Rectal smooth muscle tissue (tissue), 1 donor: ENCODE results near the gene LGALS3.

Experiments
- H3K27ac ChIP-seq: one replicate; pipeline ENCODE4 v1.7.0; 2013; ENCODE audit warnings: low read depth, low read length, inconsistent platforms
- H3K27me3 ChIP-seq: one replicate; pipeline ENCODE4 v1.7.0; 2013; ENCODE audit warnings: low read length; ENCODE audit not compliant: control insufficient read depth, insufficient read depth
- H3K36me3 ChIP-seq: one replicate; pipeline ENCODE4 v1.7.0; 2013; ENCODE audit warnings: low read length; ENCODE audit not compliant: control insufficient read depth, insufficient read depth
- H3K4me1 ChIP-seq: one replicate; pipeline ENCODE4 v1.7.0; 2013; ENCODE audit warnings: low read length; ENCODE audit not compliant: control insufficient read depth, insufficient read depth
- H3K4me3 ChIP-seq: one replicate; pipeline ENCODE4 v1.7.0; 2013; ENCODE audit warnings: low read length
- H3K9ac ChIP-seq: one replicate; pipeline ENCODE4 v1.7.0; 2013; ENCODE audit warnings: low read length

The LGALS3 gene

DNA sequence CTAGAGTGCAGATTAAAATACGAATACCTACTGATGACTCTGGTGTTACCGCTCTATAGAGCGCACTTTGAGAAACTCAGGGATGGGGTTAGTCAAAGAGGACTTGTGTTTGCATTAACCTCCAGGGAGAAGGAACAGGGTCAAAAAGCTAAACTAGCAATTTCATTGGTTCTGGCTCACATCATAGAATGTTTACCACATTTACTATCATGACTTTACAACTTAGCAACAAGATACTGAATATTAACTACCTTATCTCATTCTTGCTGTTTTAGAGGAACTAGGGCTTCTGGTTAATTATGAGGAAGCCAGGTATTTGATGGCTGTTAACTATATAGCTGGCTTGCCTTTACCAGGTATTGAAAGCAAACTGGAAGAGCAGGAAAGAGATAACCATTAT, 12.8 kb downstream of the LGALS3 start:
- Histone ChIP-seq H3K4me1 (peaks cover 8% of the 10 kb centered on the region), H3K27me3 (no peaks in the 10 kb centered on the region), H3K27ac (no peak overlapping the region), H3K4me3 (no peak overlapping the region), H3K36me3 (peaks cover 37% of the 10 kb centered on the region), H3K9ac (no peak overlapping the region)

DNA sequence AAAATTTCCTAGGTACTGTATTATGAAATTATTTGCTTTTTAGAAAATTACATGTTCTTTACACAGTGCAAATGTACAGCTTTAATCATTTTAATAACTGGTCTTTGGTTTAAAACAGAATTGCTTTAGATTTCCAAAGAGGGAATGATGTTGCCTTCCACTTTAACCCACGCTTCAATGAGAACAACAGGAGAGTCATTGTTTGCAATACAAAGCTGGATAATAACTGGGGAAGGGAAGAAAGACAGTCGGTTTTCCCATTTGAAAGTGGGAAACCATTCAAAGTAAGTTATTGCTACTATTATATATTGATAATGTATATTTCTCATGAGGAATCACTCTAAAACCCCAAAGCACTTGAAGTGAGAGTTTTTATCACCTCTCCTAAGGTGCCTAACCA, 13.4 kb downstream of the LGALS3 start:
- Histone ChIP-seq H3K4me1 (peaks cover 5% of the 10 kb centered on the region), H3K36me3 (peaks cover 37% of the 10 kb centered on the region), H3K9ac (no peak overlapping the region)

DNA sequence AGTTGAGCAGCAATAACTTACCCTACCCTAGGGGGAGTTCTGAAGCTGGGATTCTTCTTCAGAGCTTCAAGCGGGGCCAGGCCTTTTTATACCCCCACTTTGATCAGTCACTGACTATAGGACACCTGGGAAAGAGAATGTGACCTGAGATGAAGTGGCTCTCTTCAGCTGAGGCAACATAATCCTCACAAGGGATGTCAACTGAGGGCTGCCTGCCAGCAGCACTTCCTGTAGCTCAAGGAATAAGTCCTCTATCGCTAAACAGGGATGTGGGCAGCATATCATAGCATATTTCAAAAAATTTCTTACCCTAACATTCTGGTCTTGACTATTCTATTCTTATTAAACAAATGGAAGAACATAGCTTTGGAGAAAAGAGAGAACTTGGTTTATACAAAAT, 17.4 kb downstream of the LGALS3 start:
- Histone ChIP-seq H3K9ac (no peak overlapping the region), H3K4me1 (no peaks in the 10 kb centered on the region), H3K36me3 (peaks cover 13% of the 10 kb centered on the region), H3K4me3 (no peak overlapping the region), H3K27ac (no peak overlapping the region), H3K27me3 (no peaks in the 10 kb centered on the region)

More for the DNA sequence above, 13.4 kb downstream of the LGALS3 start:
- no peak overlapping the region for H3K4me3 ChIP-seq
- H3K27me3 ChIP-seq, result no peaks in the 10 kb centered on the region
- no peak overlapping the region for H3K27ac ChIP-seq

DNA sequence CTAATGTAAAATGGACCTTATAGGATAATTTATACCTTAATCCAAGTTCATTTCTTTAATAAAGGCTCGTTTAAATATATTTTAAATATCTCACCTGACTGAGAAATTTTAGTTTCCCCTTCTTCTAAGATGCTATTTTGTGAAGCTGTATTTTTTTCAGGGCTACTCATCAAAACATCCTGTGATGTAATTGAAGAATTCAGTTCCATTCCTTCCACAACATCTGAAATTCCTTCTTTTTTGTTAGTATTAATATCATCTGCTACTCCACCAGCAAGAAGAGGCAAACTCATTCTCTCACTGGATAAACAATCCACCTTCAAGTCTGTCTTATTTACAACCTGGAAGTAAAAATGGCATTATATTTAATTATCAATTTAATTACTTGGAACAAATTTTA, 22.5 kb downstream of the LGALS3 start:
- H3K27ac ChIP-seq, result no peak overlapping the region
- no peaks in the 10 kb centered on the region for H3K4me1 ChIP-seq
- no peaks in the 10 kb centered on the region for H3K27me3 ChIP-seq
- H3K9ac ChIP-seq, result no peak overlapping the region
- no peaks in the 10 kb centered on the region for H3K36me3 ChIP-seq
- no peak overlapping the region for H3K4me3 ChIP-seq

DNA sequence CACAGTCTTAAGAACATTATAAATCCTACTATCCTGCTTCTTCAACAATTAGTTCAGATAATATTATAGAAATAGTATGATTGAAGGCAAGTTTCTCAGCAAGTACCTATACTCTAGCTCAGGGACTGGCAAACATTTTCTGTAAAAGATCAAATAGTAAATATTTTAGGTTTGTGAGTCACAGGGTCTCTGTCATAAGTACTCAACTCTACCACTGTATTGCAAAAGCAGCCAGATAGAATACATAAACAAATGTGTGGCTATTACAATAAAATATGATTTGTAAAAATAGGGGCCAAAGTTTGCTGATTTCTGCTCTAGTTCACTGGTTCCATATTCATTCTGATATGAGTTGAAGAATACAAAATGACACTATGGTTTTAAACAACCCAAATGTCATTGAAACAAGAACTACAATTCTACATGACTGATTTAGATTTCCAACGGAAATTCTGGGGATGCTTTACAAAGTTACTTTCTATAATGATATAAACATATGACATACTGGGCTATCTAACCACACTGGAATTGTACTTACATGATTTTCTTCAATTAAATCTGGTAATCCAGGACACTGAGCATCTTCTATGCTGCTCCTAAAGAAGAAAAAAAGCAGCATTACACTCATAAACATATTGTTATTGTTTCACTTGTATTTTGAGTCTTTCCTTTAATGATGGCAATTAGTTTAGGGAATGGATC, 23.2 kb downstream of the LGALS3 start:
- no peak overlapping the region for H3K27ac ChIP-seq
- no peaks in the 10 kb centered on the region for H3K4me1 ChIP-seq
- H3K27me3 ChIP-seq, result no peaks in the 10 kb centered on the region
- no peaks in the 10 kb centered on the region for H3K36me3 ChIP-seq
- H3K4me3 ChIP-seq, result no peak overlapping the region
- H3K9ac ChIP-seq, result no peak overlapping the region

DNA sequence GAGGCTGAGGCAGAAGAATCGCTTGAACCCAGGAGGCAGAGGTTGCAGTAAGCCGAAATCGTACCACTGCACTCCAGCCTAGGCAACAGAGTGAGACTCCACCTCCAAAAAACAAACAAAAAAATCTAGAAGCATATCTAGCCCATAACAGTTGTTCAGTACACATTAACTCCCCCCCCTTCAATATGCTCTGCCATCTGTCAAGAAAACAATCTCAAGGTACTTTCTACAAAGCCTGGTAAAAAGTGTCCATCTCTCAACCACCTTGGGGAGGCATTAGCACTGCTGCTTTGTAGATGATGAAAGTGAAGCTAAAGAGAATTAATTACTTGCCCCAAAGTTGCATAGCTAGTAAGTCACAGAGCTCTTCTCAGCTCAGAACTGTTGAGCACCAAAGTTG, 24.9 kb downstream of the LGALS3 start:
- Histone ChIP-seq H3K27me3 (no peaks in the 10 kb centered on the region), H3K27ac (no peak overlapping the region), H3K36me3 (no peaks in the 10 kb centered on the region), H3K9ac (no peak overlapping the region), H3K4me3 (no peak overlapping the region), H3K4me1 (no peaks in the 10 kb centered on the region)

DNA sequence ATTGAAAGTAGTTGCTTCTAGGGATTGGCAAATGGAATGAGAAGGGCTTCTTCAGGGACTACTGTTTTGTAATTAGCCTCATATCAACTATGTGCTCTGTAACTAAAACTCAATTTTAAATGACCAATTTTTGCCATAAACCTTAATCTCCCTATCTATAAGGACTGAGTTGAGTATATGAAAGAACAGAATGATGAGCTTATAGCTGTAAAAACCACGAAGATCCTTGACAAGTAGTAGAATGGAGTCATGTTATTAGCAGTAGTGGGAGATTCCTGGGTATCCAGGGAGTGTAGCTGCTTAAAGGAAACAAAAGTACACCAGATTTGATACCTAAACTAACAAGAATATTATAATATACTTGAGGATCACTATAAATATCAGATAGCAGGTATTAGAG, 28.0 kb downstream of the LGALS3 start:
- Histone ChIP-seq H3K4me3 (no peak overlapping the region), H3K27ac (no peak overlapping the region), H3K4me1 (no peaks in the 10 kb centered on the region), H3K27me3 (no peaks in the 10 kb centered on the region), H3K36me3 (no peaks in the 10 kb centered on the region), H3K9ac (no peak overlapping the region)

DNA sequence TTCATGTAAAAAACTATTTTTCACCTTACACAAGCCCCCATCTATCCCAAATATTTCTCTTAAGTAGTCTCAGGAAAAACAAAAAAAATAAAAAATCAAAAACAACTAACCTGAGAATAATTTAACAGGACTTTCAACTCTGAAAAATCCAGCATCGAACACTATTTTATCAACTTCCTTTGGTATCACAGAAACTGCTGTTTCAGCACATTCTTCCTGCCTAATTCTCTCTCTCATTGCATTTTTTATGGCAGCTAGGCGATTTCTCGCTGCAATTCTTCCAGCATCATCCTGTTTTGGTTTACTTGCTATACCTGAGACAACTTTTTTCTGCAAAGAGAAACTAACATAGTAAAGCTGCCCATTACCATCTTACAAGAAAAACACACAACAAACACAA, 29.4 kb downstream of the LGALS3 start:
- H3K27ac ChIP-seq, result no peak overlapping the region
- no peak overlapping the region for H3K4me3 ChIP-seq
- H3K4me1 ChIP-seq, result no peaks in the 10 kb centered on the region
- H3K36me3 ChIP-seq, result no peaks in the 10 kb centered on the region
- no peak overlapping the region for H3K9ac ChIP-seq
- H3K27me3 ChIP-seq, result no peaks in the 10 kb centered on the region

DNA sequence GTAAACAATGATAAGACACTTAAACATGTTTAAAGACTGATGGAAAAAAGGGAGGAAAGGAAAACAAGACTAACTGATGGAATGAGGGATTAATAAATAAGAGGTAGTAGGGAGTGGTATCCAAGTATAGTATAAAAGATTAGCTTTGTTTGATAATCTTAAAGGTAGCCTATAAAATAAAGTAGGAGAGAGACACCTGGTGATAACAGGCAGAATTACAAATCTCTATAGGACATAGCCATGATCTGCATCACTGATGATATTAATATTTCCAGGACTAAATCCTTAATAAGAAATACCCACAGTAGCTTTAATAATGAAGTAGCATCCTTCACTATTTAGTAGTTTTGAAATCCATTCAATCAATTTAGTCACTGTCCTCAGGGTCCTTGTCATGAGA, 31.9 kb downstream of the LGALS3 start:
- no peak overlapping the region for H3K9ac ChIP-seq
- no peaks in the 10 kb centered on the region for H3K4me1 ChIP-seq
- H3K27me3 ChIP-seq, result no peaks in the 10 kb centered on the region
- H3K27ac ChIP-seq, result no peak overlapping the region
- H3K36me3 ChIP-seq, result no peaks in the 10 kb centered on the region
- H3K4me3 ChIP-seq, result no peak overlapping the region

DNA sequence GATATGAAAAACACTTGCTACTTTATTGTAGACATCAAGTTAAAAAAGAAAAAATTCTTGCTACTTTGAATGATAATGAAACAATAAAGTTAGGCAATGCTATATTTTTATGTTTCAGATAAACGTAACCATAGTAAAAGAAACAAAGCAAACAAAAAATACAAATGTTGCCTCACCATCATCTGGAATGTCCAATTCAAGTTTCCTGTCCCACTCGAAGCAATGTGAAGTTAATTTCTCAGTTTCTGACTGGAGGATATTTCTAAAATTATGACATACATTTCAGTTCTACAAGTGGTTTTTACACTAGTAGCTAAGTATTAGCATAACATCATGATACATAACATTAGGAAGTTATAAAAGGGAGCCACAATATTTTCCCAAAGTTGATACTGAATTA, 41.5 kb downstream of the LGALS3 start:
- Histone ChIP-seq H3K4me1 (no peaks in the 10 kb centered on the region), H3K9ac (no peak overlapping the region), H3K27me3 (no peaks in the 10 kb centered on the region), H3K27ac (no peak overlapping the region), H3K4me3 (no peak overlapping the region), H3K36me3 (no peaks in the 10 kb centered on the region)

DNA sequence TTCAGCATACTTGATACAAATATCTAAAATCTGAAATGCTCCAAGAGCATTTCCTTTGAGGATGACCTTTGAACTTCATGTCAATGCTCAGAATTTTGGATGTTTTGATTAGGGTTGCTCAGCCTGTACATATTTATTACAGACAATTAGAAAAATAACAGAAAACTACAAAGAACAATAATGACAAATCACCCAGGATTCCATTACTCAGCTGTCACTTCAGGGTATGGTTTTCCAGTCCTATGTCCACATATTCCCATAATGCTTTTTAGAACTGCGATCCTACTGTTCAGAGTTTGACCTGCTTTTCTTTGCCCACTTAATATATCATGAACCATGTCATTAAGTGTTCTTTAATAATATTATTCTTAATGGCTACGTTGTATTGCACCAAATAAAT, 51.0 kb downstream of the LGALS3 start:
- Histone ChIP-seq H3K36me3 (no peaks in the 10 kb centered on the region), H3K4me3 (no peak overlapping the region), H3K27me3 (no peaks in the 10 kb centered on the region), H3K4me1 (no peaks in the 10 kb centered on the region), H3K9ac (no peak overlapping the region), H3K27ac (no peak overlapping the region)

DNA sequence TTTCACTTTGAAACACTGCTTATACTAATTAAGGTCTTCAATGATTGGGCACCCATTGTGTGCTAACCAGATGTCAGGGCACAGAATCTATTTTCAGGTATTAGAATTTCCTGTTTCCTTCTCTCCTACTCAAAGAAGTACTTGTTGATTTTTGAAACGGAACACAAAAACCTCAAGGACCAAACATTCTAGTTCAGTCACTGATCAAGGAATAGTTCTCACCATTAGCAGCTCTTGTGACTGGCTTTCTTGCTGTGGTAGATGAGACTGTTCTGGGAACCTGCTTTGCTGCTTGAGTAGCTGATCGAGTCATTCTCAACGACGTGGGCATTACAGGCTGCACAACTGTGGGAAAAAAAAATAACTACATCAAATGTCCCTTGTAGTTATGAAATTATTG, 51.4 kb downstream of the LGALS3 start:
- H3K27ac ChIP-seq, result no peak overlapping the region
- H3K4me3 ChIP-seq, result no peak overlapping the region
- no peak overlapping the region for H3K9ac ChIP-seq
- no peaks in the 10 kb centered on the region for H3K4me1 ChIP-seq
- no peaks in the 10 kb centered on the region for H3K27me3 ChIP-seq
- H3K36me3 ChIP-seq, result no peaks in the 10 kb centered on the region

DNA sequence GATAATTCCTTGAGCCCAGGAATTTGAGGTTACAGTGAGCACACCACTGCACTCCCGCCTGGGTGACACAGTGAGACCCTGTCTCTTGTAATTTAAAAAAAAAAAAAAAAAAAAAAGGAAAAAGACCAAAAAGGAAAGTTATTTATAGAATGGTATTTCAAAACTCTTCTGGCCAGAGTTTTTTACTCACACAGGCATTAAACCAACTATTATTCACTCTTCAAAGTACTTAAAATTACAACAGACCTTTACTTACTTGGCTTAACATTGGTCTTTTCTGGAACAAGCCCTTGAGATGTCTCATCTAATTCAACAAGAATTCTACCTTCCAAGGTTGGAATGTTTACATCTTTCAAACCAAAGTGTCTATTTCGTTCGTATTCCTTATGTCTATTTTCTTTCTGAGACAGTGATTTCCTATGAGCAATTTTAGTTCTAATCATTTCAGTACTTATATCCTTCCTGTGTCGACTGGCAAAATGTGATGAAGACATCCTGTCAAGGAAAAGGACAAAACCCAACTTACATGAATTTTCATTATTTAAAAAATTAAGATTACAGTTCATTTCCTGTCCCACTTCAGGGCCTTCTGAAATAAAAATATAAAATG, 59.7 kb downstream of the LGALS3 start:
- no peaks in the 10 kb centered on the region for H3K27me3 ChIP-seq
- H3K27ac ChIP-seq, result no peak overlapping the region
- H3K4me1 ChIP-seq, result peaks cover 4% of the 10 kb centered on the region
- H3K9ac ChIP-seq, result no peak overlapping the region
- no peak overlapping the region for H3K4me3 ChIP-seq
- no peaks in the 10 kb centered on the region for H3K36me3 ChIP-seq
